ENCODE results near the gene LSP1.
"Not testable (repeated sequence)": the region's sequence is repeated elsewhere in the genome, so short reads cannot be mapped to it uniquely, and the experiment has no call there.

DNA sequence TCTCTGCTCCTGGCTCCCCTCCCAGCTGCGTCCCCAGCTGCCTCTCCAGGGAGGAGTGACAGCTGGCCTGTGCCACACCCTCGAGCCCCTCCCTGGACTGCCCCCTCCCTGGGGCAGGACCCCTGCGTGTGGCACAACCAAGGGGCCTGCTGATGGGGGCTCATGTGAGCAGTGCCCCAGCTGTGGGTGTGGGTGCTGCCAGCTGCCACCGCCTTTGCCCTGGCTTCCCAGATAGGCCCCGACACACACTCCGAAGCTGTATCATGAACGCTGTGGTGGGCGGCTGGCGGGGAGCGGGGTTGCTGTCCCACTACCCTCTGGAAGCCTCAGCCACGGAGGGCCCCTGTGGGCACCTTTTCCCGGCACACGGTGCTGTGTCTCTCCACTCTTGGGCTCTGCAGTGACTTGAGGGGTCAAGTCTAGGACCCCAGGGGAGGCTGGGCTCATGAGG lies 23.0 kb downstream of the LSP1 start:
- TF ChIP-seq, protein P1, sequence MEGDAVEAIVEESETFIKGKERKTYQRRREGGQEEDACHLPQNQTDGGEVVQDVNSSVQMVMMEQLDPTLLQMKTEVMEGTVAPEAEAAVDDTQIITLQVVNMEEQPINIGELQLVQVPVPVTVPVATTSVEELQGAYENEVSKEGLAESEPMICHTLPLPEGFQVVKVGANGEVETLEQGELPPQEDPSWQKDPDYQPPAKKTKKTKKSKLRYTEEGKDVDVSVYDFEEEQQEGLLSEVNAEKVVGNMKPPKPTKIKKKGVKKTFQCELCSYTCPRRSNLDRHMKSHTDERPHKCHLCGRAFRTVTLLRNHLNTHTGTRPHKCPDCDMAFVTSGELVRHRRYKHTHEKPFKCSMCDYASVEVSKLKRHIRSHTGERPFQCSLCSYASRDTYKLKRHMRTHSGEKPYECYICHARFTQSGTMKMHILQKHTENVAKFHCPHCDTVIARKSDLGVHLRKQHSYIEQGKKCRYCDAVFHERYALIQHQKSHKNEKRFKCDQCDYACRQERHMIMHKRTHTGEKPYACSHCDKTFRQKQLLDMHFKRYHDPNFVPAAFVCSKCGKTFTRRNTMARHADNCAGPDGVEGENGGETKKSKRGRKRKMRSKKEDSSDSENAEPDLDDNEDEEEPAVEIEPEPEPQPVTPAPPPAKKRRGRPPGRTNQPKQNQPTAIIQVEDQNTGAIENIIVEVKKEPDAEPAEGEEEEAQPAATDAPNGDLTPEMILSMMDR (conservative IDR thresholded peaks at IDR 0.05 in 1 of 2, IDR thresholded peaks at IDR 0.05 in 1 of 2; ENCODE audit: low read depth in 1 of 2, low read length in 2 of 2) = not testable (repeated sequence)
- TF ChIP-seq EZH2 (IDR thresholded peaks at IDR 0.05; ENCODE audit: low read length, missing control alignments) = not testable (repeated sequence)

Data from fibroblast of lung (primary cell).